ENCODE data around the gene TANC2. TPM values are rescaled to one million over a fixed set of nuclear protein-coding genes. Genes with fewer than 3 reads are reported as not detected.

TANC2 gene
- total and polyA plus RNA-seq, 12 donors = 1.5 to 50.7 (median 13.3) TPM

DNA sequence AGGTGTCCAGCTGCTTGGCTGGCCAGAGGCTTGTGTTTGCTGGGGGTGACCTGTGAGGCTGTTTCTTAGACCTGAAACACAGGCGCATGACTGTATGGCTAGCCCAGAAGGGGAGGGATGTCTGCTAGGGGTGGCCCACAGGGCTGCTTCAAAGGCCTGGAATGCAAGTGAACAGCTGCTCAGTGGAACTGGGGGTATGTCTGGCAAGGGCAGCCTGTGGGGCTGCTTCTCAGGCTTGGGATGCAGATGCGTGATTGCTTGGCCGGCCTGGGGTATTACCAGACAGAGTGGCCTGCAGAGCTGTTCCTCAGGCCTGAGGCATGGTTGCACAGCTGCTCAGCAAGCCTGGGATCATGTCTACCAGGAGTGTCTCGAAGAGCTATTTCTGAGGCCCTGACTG, 20.5 kb downstream of the TANC2 start:
- peaks cover 0 to 13% (median 4%) of the 10 kb centered on the region in 3 donors for H3K9me3 ChIP-seq (replicated peaks in 1 of 3)
- no peaks in the 10 kb centered on the region for H3K4me1 ChIP-seq (replicated peaks in 1 of 2)
- H3K4me3 ChIP-seq = no peak overlapping the region
- H3K27ac ChIP-seq = no peak overlapping the region
- no peak for TF ChIP-seq POLR2A (IDR thresholded peaks at IDR 0.05)
- TF ChIP-seq, protein P1, sequence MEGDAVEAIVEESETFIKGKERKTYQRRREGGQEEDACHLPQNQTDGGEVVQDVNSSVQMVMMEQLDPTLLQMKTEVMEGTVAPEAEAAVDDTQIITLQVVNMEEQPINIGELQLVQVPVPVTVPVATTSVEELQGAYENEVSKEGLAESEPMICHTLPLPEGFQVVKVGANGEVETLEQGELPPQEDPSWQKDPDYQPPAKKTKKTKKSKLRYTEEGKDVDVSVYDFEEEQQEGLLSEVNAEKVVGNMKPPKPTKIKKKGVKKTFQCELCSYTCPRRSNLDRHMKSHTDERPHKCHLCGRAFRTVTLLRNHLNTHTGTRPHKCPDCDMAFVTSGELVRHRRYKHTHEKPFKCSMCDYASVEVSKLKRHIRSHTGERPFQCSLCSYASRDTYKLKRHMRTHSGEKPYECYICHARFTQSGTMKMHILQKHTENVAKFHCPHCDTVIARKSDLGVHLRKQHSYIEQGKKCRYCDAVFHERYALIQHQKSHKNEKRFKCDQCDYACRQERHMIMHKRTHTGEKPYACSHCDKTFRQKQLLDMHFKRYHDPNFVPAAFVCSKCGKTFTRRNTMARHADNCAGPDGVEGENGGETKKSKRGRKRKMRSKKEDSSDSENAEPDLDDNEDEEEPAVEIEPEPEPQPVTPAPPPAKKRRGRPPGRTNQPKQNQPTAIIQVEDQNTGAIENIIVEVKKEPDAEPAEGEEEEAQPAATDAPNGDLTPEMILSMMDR (IDR thresholded peaks at IDR 0.05) = no peak
- WGBS, 4 donors = 93 to 98% (median 96%) methylated on average over 4 of the region's 4 CpGs; no CpG with 5 or more reads in 1 of the 4 donors
- no peaks in the 10 kb centered on the region for H3K36me3 ChIP-seq (replicated peaks in 1 of 2)
- intact Hi-C loops (cut with DNase I) = no loop called here
- no peaks in the 10 kb centered on the region for H3K27me3 ChIP-seq
- no peak for DNase-seq

DNA sequence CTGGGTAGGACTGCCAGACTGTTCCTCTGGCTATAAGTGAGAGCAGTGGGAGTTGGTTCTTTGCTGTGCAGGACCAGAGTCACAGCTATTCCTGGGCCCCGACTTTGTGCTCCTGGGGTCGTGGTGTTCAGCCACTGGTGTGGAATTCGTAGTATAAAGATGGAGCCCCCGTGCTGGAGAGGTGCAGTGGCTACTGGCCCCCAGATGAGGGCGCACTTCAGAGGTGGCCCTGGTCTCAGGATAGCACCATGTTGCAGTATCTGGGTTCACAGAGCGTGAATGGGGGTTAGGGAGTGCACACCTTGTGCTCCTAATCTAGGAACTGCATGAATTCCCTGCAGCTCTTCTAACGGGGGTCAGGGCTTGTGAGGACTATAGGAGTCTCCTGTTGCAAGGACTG, 21.1 kb downstream of the TANC2 start:
- 90 to 94% (median 94%) methylated on average over 2 to 7 of the region's 7 CpGs for WGBS, 4 donors

DNA sequence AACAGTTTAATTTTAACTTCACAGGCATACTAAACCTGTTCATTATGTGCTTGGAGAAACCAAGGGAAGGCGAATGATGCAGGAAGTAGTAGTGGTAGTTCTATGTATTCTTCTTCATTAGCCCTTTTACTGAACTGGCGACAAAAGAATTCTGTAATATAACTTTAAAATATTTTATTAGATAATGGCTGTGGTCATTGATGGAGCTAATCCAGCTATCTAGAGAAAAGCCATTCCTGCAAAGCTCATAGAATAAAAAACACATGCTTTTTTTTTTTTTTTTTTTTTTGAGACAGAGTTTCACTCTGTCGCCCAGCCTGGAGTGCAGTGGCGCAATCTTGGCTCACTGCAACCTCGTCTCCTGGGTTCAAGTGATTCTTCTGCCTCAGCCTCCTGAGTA, 23.5 kb downstream of the TANC2 start:
- Histone ChIP-seq H3K9me3 (replicated peaks in 1 of 3) (peaks cover 0 to 4% (median under 1%) of the 10 kb centered on the region in 3 donors), H3K27ac (no peak overlapping the region), H3K36me3 (replicated peaks in 1 of 2) (no peaks in the 10 kb centered on the region), H3K4me3 (no peak overlapping the region), H3K27me3 (no peaks in the 10 kb centered on the region), H3K4me1 (replicated peaks in 1 of 2) (no peaks in the 10 kb centered on the region)
- DNase-seq = no peak
- intact Hi-C loops (cut with DNase I) = no loop called here
- TF ChIP-seq, protein P1 (IDR thresholded peaks at IDR 0.05) = no peak
- no peak for TF ChIP-seq POLR2A (IDR thresholded peaks at IDR 0.05)
- 82 to 92% (median 87%) methylated on average over 5 of the region's 5 CpGs for WGBS, 4 donors

More for the DNA sequence above, 21.1 kb downstream of the TANC2 start:
- no peak overlapping the region for H3K4me3 ChIP-seq
- no peak for DNase-seq
- H3K27ac ChIP-seq = no peak overlapping the region
- H3K27me3 ChIP-seq = no peaks in the 10 kb centered on the region
- no peak for TF ChIP-seq POLR2A (IDR thresholded peaks at IDR 0.05)
- TF ChIP-seq, protein P1 (IDR thresholded peaks at IDR 0.05) = no peak
- intact Hi-C loops (cut with DNase I) = no loop called here
- H3K36me3 ChIP-seq (replicated peaks in 1 of 2) = no peaks in the 10 kb centered on the region
- peaks cover 0 to 13% (median 4%) of the 10 kb centered on the region in 3 donors for H3K9me3 ChIP-seq (replicated peaks in 1 of 3)
- H3K4me1 ChIP-seq (replicated peaks in 1 of 2) = no peaks in the 10 kb centered on the region

DNA sequence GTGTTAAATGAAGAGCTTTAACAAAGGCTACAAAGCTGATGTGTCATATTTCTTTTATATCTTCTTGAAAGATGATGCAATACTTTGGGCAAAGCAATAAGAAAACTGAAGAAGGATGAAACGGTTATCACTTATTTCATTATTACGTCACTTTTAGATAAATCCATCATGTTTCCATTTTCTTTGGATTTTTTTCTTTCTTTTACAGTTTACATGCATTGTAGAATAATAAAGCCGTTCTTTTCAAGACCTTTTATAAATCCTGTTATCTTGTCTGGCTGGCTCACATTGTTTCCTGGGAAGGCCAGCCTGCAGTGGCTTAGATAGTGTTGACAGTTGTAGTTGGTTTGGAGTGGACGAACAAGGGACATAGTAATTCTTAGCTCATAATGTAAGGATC, 28.9 kb downstream of the TANC2 start:
- Histone ChIP-seq H3K4me3 (no peak overlapping the region), H3K4me1 (replicated peaks in 1 of 2) (no peaks in the 10 kb centered on the region), H3K27ac (no peak overlapping the region), H3K9me3 (replicated peaks in 1 of 3) (no peaks in the 10 kb centered on the region), H3K27me3 (no peaks in the 10 kb centered on the region), H3K36me3 (replicated peaks in 1 of 2) (no peaks in the 10 kb centered on the region)
- WGBS, 4 donors = 56 to 70% (median 63%) methylated on average over 4 of the region's 4 CpGs
- TF ChIP-seq POLR2A (IDR thresholded peaks at IDR 0.05) = no peak
- TF ChIP-seq, protein P1 (IDR thresholded peaks at IDR 0.05) = no peak
- intact Hi-C loops (cut with DNase I) = no loop called here
- no peak for DNase-seq

Data from adrenal gland (tissue), 12 donors.